ENCODE measurements around the gene ARHGAP27.

ARHGAP27 gene

GRCh38 chr17:45430006-45430737, 2.5 kb downstream of the ARHGAP27 start:
- no peak for DNase-seq (ENCODE audit: low read depth)

GRCh38 chr17:45429339-45430005, 3.2 kb downstream of the ARHGAP27 start:
- DNase-seq (ENCODE audit: low read depth) = no peak

GRCh38 chr17:45428931-45429338, 3.7 kb downstream of the ARHGAP27 start:
- DNase-seq (ENCODE audit: low read depth) = no peak

- DNase-seq (ENCODE audit: low read depth) = peak; percentile 70
These were observed 4.5 kb downstream of the ARHGAP27 start for GRCh38 chr17:45428050-45428617.

GRCh38 chr17:45427181-45427835, 5.4 kb downstream of the ARHGAP27 start:
- no peak for DNase-seq (ENCODE audit: low read depth)

- DNase-seq (ENCODE audit: low read depth) = no peak
These were observed 6.1 kb downstream of the ARHGAP27 start for GRCh38 chr17:45426561-45426960.

GRCh38 chr17:45425984-45426413, 6.7 kb downstream of the ARHGAP27 start:
- DNase-seq (ENCODE audit: low read depth) = no peak

GRCh38 chr17:45425125-45425983, 7.3 kb downstream of the ARHGAP27 start:
- DNase-seq (ENCODE audit: low read depth) = no peak

GRCh38 chr17:45424769-45425124, 7.9 kb downstream of the ARHGAP27 start:
- DNase-seq (ENCODE audit: low read depth) = no peak

- no peak for DNase-seq (ENCODE audit: low read depth)
These were observed 8.7 kb downstream of the ARHGAP27 start for GRCh38 chr17:45423975-45424335.

GRCh38 chr17:45423304-45423974, 9.2 kb downstream of the ARHGAP27 start:
- DNase-seq (ENCODE audit: low read depth) = no peak

GRCh38 chr17:45414990-45415881, 17.4 kb downstream of the ARHGAP27 start:
- no peak for DNase-seq (ENCODE audit: low read depth)

- no peak for DNase-seq (ENCODE audit: low read depth)
These were observed 19.2 kb downstream of the ARHGAP27 start for GRCh38 chr17:45413498-45413923.

GRCh38 chr17:45411348-45412105, 21.1 kb downstream of the ARHGAP27 start:
- DNase-seq (ENCODE audit: low read depth) = no peak

- DNase-seq (ENCODE audit: low read depth) = peak; percentile 32
These were observed 22.3 kb downstream of the ARHGAP27 start for GRCh38 chr17:45410144-45411091.

- DNase-seq (ENCODE audit: low read depth) = no peak
These were observed 23.0 kb downstream of the ARHGAP27 start for GRCh38 chr17:45409659-45410076.

- DNase-seq (ENCODE audit: low read depth) = no peak
These were observed 23.9 kb downstream of the ARHGAP27 start for GRCh38 chr17:45408611-45409421.

All from activated gamma-delta T cell treated with anti-CD3 and anti-CD28 coated beads, Interleukin-2, amount 50 U/mL, for 16 hours (primary cell).